ENCODE data around the gene PTGFRN.
"Not testable (repeated sequence)": the region's sequence is repeated elsewhere in the genome, so short reads cannot be mapped to it uniquely, and the experiment has no call there.

The PTGFRN gene

GRCh38 chr1:116968724-116969123 is 59.0 kb downstream of the PTGFRN start:
- no peak overlapping the region for H3K4me3 ChIP-seq (ENCODE audit: low read depth, low read length)
- DNase-seq (ENCODE audit: low read depth) = no peak
- TF ChIP-seq CTCF (IDR thresholded peaks at IDR 0.05; ENCODE audit: insufficient read depth, low read depth, low read length, missing control alignments) = no peak

GRCh38 chr1:116971258-116971860 is 61.6 kb downstream of the PTGFRN start:
- DNase-seq (ENCODE audit: low read depth) = no peak
- no peak for TF ChIP-seq CTCF (IDR thresholded peaks at IDR 0.05; ENCODE audit: insufficient read depth, low read depth, low read length, missing control alignments)
- no peak overlapping the region for H3K4me3 ChIP-seq (ENCODE audit: low read depth, low read length)

- no peak for TF ChIP-seq CTCF (IDR thresholded peaks at IDR 0.05; ENCODE audit: insufficient read depth, low read depth, low read length, missing control alignments)
- no peak for DNase-seq (ENCODE audit: low read depth)
- H3K4me3 ChIP-seq (ENCODE audit: low read depth, low read length) = no peak overlapping the region
These were observed 62.4 kb downstream of the PTGFRN start for GRCh38 chr1:116971965-116972673.

GRCh38 chr1:116972674-116973030 is 62.9 kb downstream of the PTGFRN start:
- no peak for TF ChIP-seq CTCF (IDR thresholded peaks at IDR 0.05; ENCODE audit: insufficient read depth, low read depth, low read length, missing control alignments)
- no peak overlapping the region for H3K4me3 ChIP-seq (ENCODE audit: low read depth, low read length)
- DNase-seq (ENCODE audit: low read depth) = no peak

GRCh38 chr1:116980309-116980708 is 70.6 kb downstream of the PTGFRN start:
- not testable (repeated sequence) for H3K4me3 ChIP-seq (ENCODE audit: low read depth, low read length); DNase-seq (ENCODE audit: low read depth)

GRCh38 chr1:116981521-116982037 is 71.9 kb downstream of the PTGFRN start:
- DNase-seq (ENCODE audit: low read depth) = no peak
- no peak overlapping the region for H3K4me3 ChIP-seq (ENCODE audit: low read depth, low read length)
- TF ChIP-seq CTCF (IDR thresholded peaks at IDR 0.05; ENCODE audit: insufficient read depth, low read depth, low read length, missing control alignments) = no peak

- no peak overlapping the region for H3K4me3 ChIP-seq (ENCODE audit: low read depth, low read length)
- peak; percentile 12 for DNase-seq (ENCODE audit: low read depth)
- no peak for TF ChIP-seq CTCF (IDR thresholded peaks at IDR 0.05; ENCODE audit: insufficient read depth, low read depth, low read length, missing control alignments)
These were observed 72.7 kb downstream of the PTGFRN start for GRCh38 chr1:116982319-116983004.

Measured in GM12865 (cell line).